ENCODE measurements around the gene CCL2.

The CCL2 gene

GRCh38 chr17:34242587-34243363 lies 12.3 kb upstream of the CCL2 start:
- peak; percentile 99 for DNase-seq

GRCh38 chr17:34243364-34244320 lies 11.4 kb upstream of the CCL2 start:
- DNase-seq: no peak

GRCh38 chr17:34245351-34245905 lies 9.7 kb upstream of the CCL2 start:
- no peak for DNase-seq

GRCh38 chr17:34246446-34246845 lies 8.6 kb upstream of the CCL2 start:
- peak; percentile 99 for DNase-seq

GRCh38 chr17:34246881-34247280 lies 8.2 kb upstream of the CCL2 start:
- peak in 1 of 2 experiments; percentile 46 for DNase-seq

- peak; percentile 80 to 83 for DNase-seq
These were observed 6.5 kb upstream of the CCL2 start for GRCh38 chr17:34248511-34249024.

GRCh38 chr17:34249061-34249460 lies 6.0 kb upstream of the CCL2 start:
- DNase-seq: no peak

GRCh38 chr17:34249478-34249877 lies 5.6 kb upstream of the CCL2 start:
- DNase-seq: no peak

GRCh38 chr17:34251186-34251585 lies 3.9 kb upstream of the CCL2 start:
- DNase-seq: no peak

GRCh38 chr17:34252095-34252443 lies 3.0 kb upstream of the CCL2 start:
- peak; percentile 91 to 92 for DNase-seq

GRCh38 chr17:34252444-34253138 lies 2.5 kb upstream of the CCL2 start:
- DNase-seq: no peak

- no peak for DNase-seq
These were observed 2.0 kb upstream of the CCL2 start for GRCh38 chr17:34253139-34253525.

- DNase-seq: no peak
These were observed 939 bp upstream of the CCL2 start for GRCh38 chr17:34254146-34254545.

GRCh38 chr17:34255381-34255732 lies 272 bp downstream of the CCL2 start:
- no peak for DNase-seq

- DNase-seq: no peak
These were observed 756 bp downstream of the CCL2 start for GRCh38 chr17:34255841-34256240.

GRCh38 chr17:34257299-34257985 lies 2.4 kb downstream of the CCL2 start:
- DNase-seq: no peak

GRCh38 chr17:34257986-34258326 lies 2.9 kb downstream of the CCL2 start:
- no peak for DNase-seq

GRCh38 chr17:34259146-34259545 lies 4.1 kb downstream of the CCL2 start:
- no peak for DNase-seq

- no peak for DNase-seq
These were observed 5.8 kb downstream of the CCL2 start for GRCh38 chr17:34260861-34261260.

- DNase-seq: no peak
These were observed 6.7 kb downstream of the CCL2 start for GRCh38 chr17:34261568-34262337.

GRCh38 chr17:34265711-34266110 lies 10.6 kb downstream of the CCL2 start:
- no peak for DNase-seq

GRCh38 chr17:34269969-34270368 lies 14.9 kb downstream of the CCL2 start, which contains the start of gene CCL7:
CCL7 (plus strand) TSS chr17:34270221; CDS start chr17:34270291, 70 bp downstream.
- DNase-seq: no peak
